PC-3 (cell line): ENCODE data around the gene ZBTB48. TPM values are rescaled to one million over a fixed set of nuclear protein-coding genes. Genes with fewer than 3 reads are reported as not detected.

Experiments used
- ATAC-seq: fragments of 200-7000 bp; cut with Tn5 transposase; 2 replicates; pipeline ENCODE4 v1.9.1; 2020; ENCODE audit warnings: mild to moderate bottlenecking, moderate library complexity
- BruUV-seq: library from RNA; stranded (reverse); fragments of 400-500 nt; replicated peaks from 2 replicates; lab custom pipeline; 2021; lab: Mats Ljungman, UMichigan
- CTCF ChIA-PET: fragments of 300-600 bp; sonication (Branson Sonifier 250); formaldehyde crosslinking; loops from one replicate; lab custom pipeline; 2022; ENCODE audit warnings: antibody characterized with exemption; lab: Charles Lee
- POLR2A ChIA-PET: fragments of 300-600 bp; sonication (Branson Sonifier 250); formaldehyde crosslinking; loops from one replicate; lab custom pipeline; 2022; ENCODE audit warnings: antibody characterized with exemption; ENCODE audit not compliant: unreplicated experiment; lab: Charles Lee
- DNase-seq: peaks from one replicate; pipeline ENCODE4 v3.0.0-alpha.2; 2015
- H2AFZ ChIP-seq: fragments of 300-600 bp; sonication (generic); 2 replicates; pipeline ENCODE4 v1.6.0; 2016; ENCODE audit warnings: antibody characterized with exemption, low read length
- H3F3A ChIP-seq: fragments of 300-600 bp; sonication (generic); one replicate; pipeline ENCODE4 v1.6.0; 2017; ENCODE audit warnings: antibody characterized with exemption, low read length, control low read depth, mild to moderate bottlenecking; ENCODE audit not compliant: unreplicated experiment
- H3K27ac ChIP-seq: fragments of 300-600 bp; sonication (generic); 2 replicates; pipeline ENCODE4 v1.5.1; 2016; ENCODE audit warnings: mild to moderate bottlenecking, low read length
- H3K27me3 ChIP-seq: fragments of 300-600 bp; sonication (generic); 2 replicates; pipeline ENCODE4 v1.6.1; 2016; ENCODE audit warnings: low read length, mixed read lengths
- H3K36me3 ChIP-seq: fragments of 300-600 bp; sonication (generic); 2 replicates; pipeline ENCODE4 v1.6.1; 2016; ENCODE audit warnings: low read depth, mixed run types, low read length, mixed read lengths
- H3K4me1 ChIP-seq: fragments of 300-600 bp; sonication (generic); 2 replicates; pipeline ENCODE4 v1.5.1; 2016; ENCODE audit warnings: low read length; ENCODE audit not compliant: insufficient read depth
- H3K4me2 ChIP-seq: fragments of 300-600 bp; sonication (generic); 2 replicates; pipeline ENCODE4 v1.6.0; 2016; ENCODE audit warnings: low read length
- H3K4me3 ChIP-seq: fragments of 300-600 bp; sonication (generic); 2 replicates; pipeline ENCODE4 v1.5.1; 2016; ENCODE audit warnings: mild to moderate bottlenecking, low read length, mixed read lengths
- H3K79me2 ChIP-seq: fragments of 300-600 bp; sonication (generic); 2 replicates; pipeline ENCODE4 v1.6.1; 2017; ENCODE audit warnings: low read length, mixed read lengths
- H3K9ac ChIP-seq: fragments of 300-600 bp; sonication (generic); 2 replicates; pipeline ENCODE4 v1.6.0; 2016; ENCODE audit warnings: mild to moderate bottlenecking, low read length
- H3K9me2 ChIP-seq: fragments of 300-600 bp; sonication (generic); replicated peaks from 2 replicates; pipeline ENCODE4 v1.6.1; 2016; ENCODE audit warnings: mixed run types, low read length, mixed read lengths
- H3K9me3 ChIP-seq: fragments of 300-600 bp; sonication (generic); 2 replicates; pipeline ENCODE4 v1.6.1; 2016; ENCODE audit warnings: low read length, mixed read lengths
- H4K20me1 ChIP-seq: fragments of 300-600 bp; sonication (generic); 2 replicates; pipeline ENCODE4 v1.6.1; 2016; ENCODE audit warnings: low read length, mixed read lengths
- CTCF ChIP-seq: fragments of 300-600 bp; sonication (generic); conservative IDR thresholded peaks from 2 replicates; pipeline ENCODE4 v1.5.1; 2017; ENCODE audit warnings: antibody characterized with exemption, low read depth, mild to moderate bottlenecking, low read length
- EZH2 ChIP-seq: fragments of 300-600 bp; sonication (generic); IDR thresholded peaks from one replicate; pipeline ENCODE4 v1.6.1; 2017; ENCODE audit warnings: antibody characterized with exemption, mild to moderate bottlenecking, low read length; ENCODE audit not compliant: unreplicated experiment
- EZH2phosphoT487 ChIP-seq: fragments of 300-600 bp; sonication (generic); IDR thresholded peaks from 2 replicates; pipeline ENCODE4 v1.6.1; 2018; ENCODE audit warnings: mild to moderate bottlenecking, antibody characterized with exemption, low read length, borderline replicate concordance
- intact Hi-C: fragments of 100-400 bp; cut with micrococcal nuclease; formaldehyde crosslinking; loops from 2 replicates; pipeline ENCODE4 v1.9.0; 2023
- total RNA-seq: library from RNA; depleted of rRNA; stranded (reverse); fragments of >200 nt; gene quantifications from 2 replicates; pipeline ENCODE4 v1.2.3, GENCODE V29; 2014

Gene ZBTB48
- total RNA-seq, 1 experiment from 2014 or later = 47.2 TPM

- H3K9ac ChIP-seq = no peak overlapping the region
- CTCF ChIA-PET = interaction anchor here (0.6 to 0.7 kb wide), 2 partner anchors 137 to 515 kb away, joined by 3 to 5 read pairs; no protein-coding TSS in a partner anchor
- H4K20me1 ChIP-seq = peaks cover 66% of the 10 kb centered on the region
These were observed 17.3 kb downstream of the ZBTB48 start for GRCh38 chr1:6596886-6597776.

DNA sequence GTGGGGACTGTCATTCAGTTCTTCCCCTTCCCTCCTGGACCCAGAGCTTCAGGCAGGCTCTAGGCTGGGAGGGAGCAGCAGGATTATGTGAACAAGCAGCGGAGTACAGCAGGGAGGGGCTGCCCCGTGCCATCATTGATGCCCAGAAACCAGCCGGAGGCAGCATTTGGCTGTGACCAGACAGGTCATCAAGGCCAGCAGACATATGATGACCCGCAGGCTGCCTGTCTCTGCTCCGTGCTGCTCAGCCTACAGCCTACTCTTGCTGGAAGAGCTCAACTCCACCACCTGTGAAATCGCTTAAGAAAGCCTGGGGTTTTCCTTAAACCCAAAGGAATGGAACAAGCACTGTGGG is 18.0 kb downstream of the ZBTB48 start:
- no peak for TF ChIP-seq EZH2phosphoT487
- TF ChIP-seq CTCF = no peak
- no peak for TF ChIP-seq EZH2
- DNase-seq (no peak), ATAC-seq (no peak)
- Histone ChIP-seq H3K27ac (no peak overlapping the region), H3K27me3 (no peaks in the 10 kb centered on the region), H3K9ac (no peak overlapping the region), H3K9me3 (no peaks in the 10 kb centered on the region), H4K20me1 (peaks cover 59% of the 10 kb centered on the region), H2AFZ (no peak overlapping the region), H3K9me2 (no peaks in the 10 kb centered on the region), H3K36me3 (peaks cover 55% of the 10 kb centered on the region), H3K4me3 (no peak overlapping the region), H3K4me2 (no peak overlapping the region), H3K4me1 (peaks cover 16% of the 10 kb centered on the region), H3F3A (no peaks in the 10 kb centered on the region), H3K79me2 (peaks cover 81% of the 10 kb centered on the region)
- ChIA-PET POLR2A (interaction anchor here (0.7 kb wide), 1 partner anchor 15 kb away, joined by 4 read pairs; no protein-coding TSS in a partner anchor), CTCF (interaction anchor here (0.6 to 0.7 kb wide), 2 partner anchors 138 to 515 kb away, joined by 3 to 5 read pairs; no protein-coding TSS in a partner anchor)
- BruUV-seq = no TSS peak
- intact Hi-C loops = no loop called here

More at GRCh38 chr1:6596886-6597776, 17.3 kb downstream of the ZBTB48 start:
- Histone ChIP-seq H3K79me2 (peaks cover 79% of the 10 kb centered on the region), H3K27me3 (no peaks in the 10 kb centered on the region), H3K27ac (no peak overlapping the region), H3F3A (no peaks in the 10 kb centered on the region), H3K9me3 (no peaks in the 10 kb centered on the region), H3K9me2 (no peaks in the 10 kb centered on the region), H3K36me3 (peaks cover 60% of the 10 kb centered on the region), H3K4me3 (no peak overlapping the region), H2AFZ (no peak overlapping the region), H3K4me1 (peaks cover 16% of the 10 kb centered on the region), H3K4me2 (no peak overlapping the region)
- DNase-seq = no peak
- intact Hi-C loops = no loop called here
- TF ChIP-seq EZH2phosphoT487 = no peak
- no peak for TF ChIP-seq CTCF
- no peak for TF ChIP-seq EZH2
- ATAC-seq = no peak
- POLR2A ChIA-PET = interaction anchor here (0.7 kb wide), 1 partner anchor 14 kb away, joined by 4 read pairs; no protein-coding TSS in a partner anchor
- BruUV-seq = no TSS peak
